ENCODE measurements around the gene PCCA. TPM values are rescaled to one million over a fixed set of nuclear protein-coding genes. Genes with fewer than 3 reads are reported as not detected.

The PCCA gene
- total and polyA plus RNA-seq, 8 donors = 31.4 to 140 (median 77.0) TPM

- intact Hi-C loops (cut with DNase I; ENCODE audit: low total_unique reads) = no loop called here
- Histone ChIP-seq H3K27ac (peak overlapping the region; percentile 30 to 80 (median 58)), H3K36me3 (peaks cover 0 to 10% (median 3%) of the 10 kb centered on the region in 4 donors), H3K9me3 (no peaks in the 10 kb centered on the region), H3K4me3 (no peak overlapping the region), H3K27me3 (no peaks in the 10 kb centered on the region), H3K4me1 (peaks cover 0 to 5% (median 2%) of the 10 kb centered on the region in 4 donors)
- peak in 2 of 3 donors; percentile 61 to 75 for TF ChIP-seq POLR2AphosphoS5 (IDR thresholded peaks at IDR 0.05)
- no peak for TF ChIP-seq EP300 (IDR thresholded peaks at IDR 0.05)
- no peak for TF ChIP-seq CTCF (IDR thresholded peaks at IDR 0.05)
- 76 to 85% (median 80%) methylated on average over 12 of the region's 12 CpGs for WGBS, 5 donors
- DNase-seq = peak; percentile 69 to 84
Measured at GRCh38 chr13:100392709-100393630, 304.1 kb downstream of the PCCA start.

- peaks cover 0 to 7% (median 3%) of the 10 kb centered on the region in 4 donors for H3K36me3 ChIP-seq
- peak in 1 of 2 donors; percentile 18 for DNase-seq
- no peaks in the 10 kb centered on the region for H3K9me3 ChIP-seq
- intact Hi-C loops (cut with DNase I; ENCODE audit: low total_unique reads) = no loop called here
- no peaks in the 10 kb centered on the region for H3K27me3 ChIP-seq
- H3K27ac ChIP-seq = peak overlapping the region in 3 of 5 donors; percentile 52 to 80 (median 64)
- H3K4me3 ChIP-seq = no peak overlapping the region
- 65 to 77% (median 73%) methylated on average over 9 of the region's 9 CpGs for WGBS, 5 donors
- TF ChIP-seq POLR2A (IDR thresholded peaks at IDR 0.05) = no peak
- H3K4me1 ChIP-seq = peaks cover 0 to 5% (median 2%) of the 10 kb centered on the region in 4 donors
Measured at GRCh38 chr13:100394005-100394695, 305.3 kb downstream of the PCCA start.

GRCh38 chr13:100395698-100396373 lies 306.9 kb downstream of the PCCA start:
- Histone ChIP-seq H3K36me3 (no peaks in the 10 kb centered on the region), H3K4me1 (peaks cover 0 to 5% (median 2%) of the 10 kb centered on the region in 4 donors), H3K4me3 (no peak overlapping the region), H3K27ac (no peak overlapping the region), H3K27me3 (no peaks in the 10 kb centered on the region), H3K9me3 (no peaks in the 10 kb centered on the region)
- TF ChIP-seq CTCF (IDR thresholded peaks at IDR 0.05) (no peak), POLR2AphosphoS5 (IDR thresholded peaks at IDR 0.05) (no peak), POLR2A (IDR thresholded peaks at IDR 0.05) (no peak), EP300 (IDR thresholded peaks at IDR 0.05) (no peak)
- intact Hi-C loops (cut with DNase I; ENCODE audit: low total_unique reads) = no loop called here
- DNase-seq = no peak
- WGBS, 5 donors = 39 to 66% (median 53%) methylated on average over 4 of the region's 4 CpGs

- Histone ChIP-seq H3K36me3 (no peaks in the 10 kb centered on the region), H3K4me1 (peaks cover 0 to 5% (median 2%) of the 10 kb centered on the region in 4 donors), H3K27me3 (no peaks in the 10 kb centered on the region), H3K9me3 (no peaks in the 10 kb centered on the region), H3K4me3 (no peak overlapping the region), H3K27ac (no peak overlapping the region)
- 84 to 92% (median 89%) methylated on average over 6 of the region's 6 CpGs for WGBS, 5 donors
- TF ChIP-seq POLR2AphosphoS5 (IDR thresholded peaks at IDR 0.05) (no peak), POLR2A (IDR thresholded peaks at IDR 0.05) (no peak), CTCF (IDR thresholded peaks at IDR 0.05) (no peak), EP300 (IDR thresholded peaks at IDR 0.05) (no peak)
- intact Hi-C loops (cut with DNase I; ENCODE audit: low total_unique reads) = no loop called here
- DNase-seq = no peak
Measured at GRCh38 chr13:100396776-100397175, 307.9 kb downstream of the PCCA start.
